Measurements from ENCODE around the gene GAP43.

The GAP43 gene

DNA sequence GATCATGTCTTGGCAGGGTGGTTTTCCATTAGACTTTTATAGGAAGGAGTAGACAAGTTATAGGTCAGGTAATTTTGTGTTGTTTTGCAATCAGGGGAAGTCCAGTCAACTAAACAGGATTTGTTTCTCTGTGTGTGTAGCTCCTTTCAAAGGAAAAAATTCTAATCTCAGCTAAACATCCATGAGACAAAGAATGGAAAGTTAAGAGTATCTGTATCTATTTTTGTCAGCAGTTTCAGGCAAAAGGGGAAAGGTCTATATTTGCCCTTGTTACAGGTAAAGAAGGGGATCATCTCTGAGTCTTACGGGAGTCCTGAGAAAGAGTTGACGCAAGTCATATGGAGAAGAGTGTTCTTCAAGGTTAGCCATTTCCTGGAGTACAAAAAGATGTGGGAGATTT, 79.3 kb downstream of the GAP43 start:
- ATAC-seq (ENCODE audit: insufficient read depth, low read depth) = no peak
- no peaks in the 10 kb centered on the region for H3K9me3 ChIP-seq (ENCODE audit: insufficient read depth, low read length, severe bottlenecking)
- no peaks in the 10 kb centered on the region for H4K20me1 ChIP-seq (ENCODE audit: insufficient read depth, low read length)
- no peak for DNase-seq
- H3K9ac ChIP-seq (ENCODE audit: low read depth, low read length) = no peak overlapping the region
- H3K27ac ChIP-seq (ENCODE audit: low read length) = no peak overlapping the region
- H3K79me2 ChIP-seq (ENCODE audit: insufficient read depth, low read length) = no peaks in the 10 kb centered on the region
- H3K4me1 ChIP-seq (ENCODE audit: insufficient read depth, low read length) = no peaks in the 10 kb centered on the region
- H3K27me3 ChIP-seq (ENCODE audit: insufficient read depth, low read length, poor library complexity) = no peaks in the 10 kb centered on the region
- H3K4me2 ChIP-seq (ENCODE audit: insufficient read depth, low read length) = no peak overlapping the region
- H3K36me3 ChIP-seq (ENCODE audit: insufficient read depth, low read length) = no peaks in the 10 kb centered on the region
- H2AFZ ChIP-seq (ENCODE audit: low read depth, low read length) = no peak overlapping the region
- TF ChIP-seq EZH2 (IDR thresholded peaks at IDR 0.05; ENCODE audit: borderline replicate concordance, low read depth, low read length, severe bottlenecking) = no peak
- TF ChIP-seq, protein P1, sequence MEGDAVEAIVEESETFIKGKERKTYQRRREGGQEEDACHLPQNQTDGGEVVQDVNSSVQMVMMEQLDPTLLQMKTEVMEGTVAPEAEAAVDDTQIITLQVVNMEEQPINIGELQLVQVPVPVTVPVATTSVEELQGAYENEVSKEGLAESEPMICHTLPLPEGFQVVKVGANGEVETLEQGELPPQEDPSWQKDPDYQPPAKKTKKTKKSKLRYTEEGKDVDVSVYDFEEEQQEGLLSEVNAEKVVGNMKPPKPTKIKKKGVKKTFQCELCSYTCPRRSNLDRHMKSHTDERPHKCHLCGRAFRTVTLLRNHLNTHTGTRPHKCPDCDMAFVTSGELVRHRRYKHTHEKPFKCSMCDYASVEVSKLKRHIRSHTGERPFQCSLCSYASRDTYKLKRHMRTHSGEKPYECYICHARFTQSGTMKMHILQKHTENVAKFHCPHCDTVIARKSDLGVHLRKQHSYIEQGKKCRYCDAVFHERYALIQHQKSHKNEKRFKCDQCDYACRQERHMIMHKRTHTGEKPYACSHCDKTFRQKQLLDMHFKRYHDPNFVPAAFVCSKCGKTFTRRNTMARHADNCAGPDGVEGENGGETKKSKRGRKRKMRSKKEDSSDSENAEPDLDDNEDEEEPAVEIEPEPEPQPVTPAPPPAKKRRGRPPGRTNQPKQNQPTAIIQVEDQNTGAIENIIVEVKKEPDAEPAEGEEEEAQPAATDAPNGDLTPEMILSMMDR (IDR thresholded peaks at IDR 0.05; ENCODE audit: borderline replicate concordance, extremely low read depth, low read length, poor library complexity, severe bottlenecking) = no peak
- H3K4me3 ChIP-seq (ENCODE audit: low read depth in 1 of 2, low read length in 2 of 2) = no peak overlapping the region

DNA sequence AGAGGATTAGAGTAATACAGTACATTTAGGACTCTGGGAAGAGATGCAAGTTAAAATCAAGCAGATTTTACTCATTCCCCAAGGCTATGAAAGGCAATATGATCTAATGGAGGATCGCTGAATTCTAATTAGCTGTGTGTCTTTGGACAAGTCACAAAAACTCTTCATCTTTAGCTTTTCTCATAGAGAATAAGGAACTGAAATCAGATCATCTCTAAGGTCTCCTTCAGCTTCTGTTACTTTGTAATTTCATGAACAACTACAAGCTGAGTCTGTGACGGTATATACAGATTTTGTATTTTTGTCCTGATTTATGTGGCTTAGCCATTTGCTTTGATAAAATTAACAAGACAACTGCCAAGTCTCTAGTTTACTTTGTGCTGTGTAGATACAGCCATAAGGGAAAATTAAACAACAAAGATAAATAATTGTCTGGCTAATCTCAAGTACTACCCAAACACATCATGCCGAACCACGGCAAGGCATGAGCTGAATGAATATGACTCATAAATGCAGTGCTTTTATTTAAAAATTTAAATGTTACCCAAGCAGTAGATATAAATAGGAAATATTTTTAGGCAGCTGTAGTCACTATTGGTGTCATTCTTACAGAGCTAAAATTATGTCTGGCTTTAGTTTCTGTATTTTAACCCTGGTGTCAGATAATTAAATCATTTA, 81.5 kb downstream of the GAP43 start:
- H3K4me3 ChIP-seq (ENCODE audit: low read depth in 1 of 2, low read length in 2 of 2) = no peak overlapping the region
- H3K79me2 ChIP-seq (ENCODE audit: insufficient read depth, low read length) = no peaks in the 10 kb centered on the region
- no peak overlapping the region for H3K9ac ChIP-seq (ENCODE audit: low read depth, low read length)
- H3K27me3 ChIP-seq (ENCODE audit: insufficient read depth, low read length, poor library complexity) = peaks cover 2% of the 10 kb centered on the region
- H3K36me3 ChIP-seq (ENCODE audit: insufficient read depth, low read length) = no peaks in the 10 kb centered on the region
- no peak for DNase-seq
- no peak overlapping the region for H3K4me2 ChIP-seq (ENCODE audit: insufficient read depth, low read length)
- H4K20me1 ChIP-seq (ENCODE audit: insufficient read depth, low read length) = no peaks in the 10 kb centered on the region
- H2AFZ ChIP-seq (ENCODE audit: low read depth, low read length) = no peak overlapping the region
- no peaks in the 10 kb centered on the region for H3K4me1 ChIP-seq (ENCODE audit: insufficient read depth, low read length)
- no peak overlapping the region for H3K27ac ChIP-seq (ENCODE audit: low read length)
- ATAC-seq (ENCODE audit: insufficient read depth, low read depth) = no peak
- no peak for TF ChIP-seq EZH2 (IDR thresholded peaks at IDR 0.05; ENCODE audit: borderline replicate concordance, low read depth, low read length, severe bottlenecking)
- TF ChIP-seq, protein P1 (IDR thresholded peaks at IDR 0.05; ENCODE audit: borderline replicate concordance, extremely low read depth, low read length, poor library complexity, severe bottlenecking) = no peak
- H3K9me3 ChIP-seq (ENCODE audit: insufficient read depth, low read length, severe bottlenecking) = no peaks in the 10 kb centered on the region

DNA sequence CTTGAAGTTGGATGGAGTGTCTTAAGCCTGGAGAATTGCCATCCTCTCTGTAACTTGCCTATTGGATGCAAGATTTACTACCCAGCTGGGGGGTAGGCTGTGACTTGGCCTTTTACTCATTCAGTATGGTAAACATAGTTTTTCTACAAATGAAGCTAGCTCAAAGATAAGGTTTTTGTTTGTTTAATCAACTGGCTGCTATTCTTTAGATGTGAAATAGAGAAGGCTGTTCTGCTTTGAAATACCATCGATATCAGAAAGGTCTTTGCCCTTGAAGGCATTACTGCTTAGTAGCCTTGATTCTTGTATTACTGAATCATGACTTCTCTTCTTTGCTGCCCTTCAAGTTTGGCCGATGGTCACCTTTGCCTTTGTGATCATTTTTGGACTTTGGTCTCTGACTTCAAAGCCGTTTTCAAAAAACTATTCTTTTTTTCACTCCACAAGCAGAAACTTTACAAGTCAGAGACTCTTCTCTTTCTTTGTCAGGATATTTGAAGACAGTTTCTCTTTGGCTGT, 83.1 kb downstream of the GAP43 start:
- Histone ChIP-seq H3K9ac (ENCODE audit: low read depth, low read length) (no peak overlapping the region), H3K27me3 (ENCODE audit: insufficient read depth, low read length, poor library complexity) (peaks cover 12% of the 10 kb centered on the region), H3K9me3 (ENCODE audit: insufficient read depth, low read length, severe bottlenecking) (no peaks in the 10 kb centered on the region), H3K27ac (ENCODE audit: low read length) (no peak overlapping the region), H3K4me3 (ENCODE audit: low read depth in 1 of 2, low read length in 2 of 2) (no peak overlapping the region), H4K20me1 (ENCODE audit: insufficient read depth, low read length) (no peaks in the 10 kb centered on the region), H3K4me1 (ENCODE audit: insufficient read depth, low read length) (no peaks in the 10 kb centered on the region), H3K36me3 (ENCODE audit: insufficient read depth, low read length) (no peaks in the 10 kb centered on the region), H3K4me2 (ENCODE audit: insufficient read depth, low read length) (no peak overlapping the region), H3K79me2 (ENCODE audit: insufficient read depth, low read length) (no peaks in the 10 kb centered on the region), H2AFZ (ENCODE audit: low read depth, low read length) (no peak overlapping the region)
- TF ChIP-seq EZH2 (IDR thresholded peaks at IDR 0.05; ENCODE audit: borderline replicate concordance, low read depth, low read length, severe bottlenecking) = no peak
- TF ChIP-seq, protein P1 (IDR thresholded peaks at IDR 0.05; ENCODE audit: borderline replicate concordance, extremely low read depth, low read length, poor library complexity, severe bottlenecking) = no peak
- ATAC-seq (ENCODE audit: insufficient read depth, low read depth) (no peak), DNase-seq (no peak)
